HG03175 (cell line): ENCODE measurements around the gene OR5T1.

Source experiments
- ATAC-seq: cut with Tn5 transposase; IDR thresholded peaks from one replicate; pipeline ENCODE4 v1.9.1; 2021; ENCODE audit warnings: mild to moderate bottlenecking, moderate library complexity; ENCODE audit not compliant: unreplicated experiment

The OR5T1 gene

DNA sequence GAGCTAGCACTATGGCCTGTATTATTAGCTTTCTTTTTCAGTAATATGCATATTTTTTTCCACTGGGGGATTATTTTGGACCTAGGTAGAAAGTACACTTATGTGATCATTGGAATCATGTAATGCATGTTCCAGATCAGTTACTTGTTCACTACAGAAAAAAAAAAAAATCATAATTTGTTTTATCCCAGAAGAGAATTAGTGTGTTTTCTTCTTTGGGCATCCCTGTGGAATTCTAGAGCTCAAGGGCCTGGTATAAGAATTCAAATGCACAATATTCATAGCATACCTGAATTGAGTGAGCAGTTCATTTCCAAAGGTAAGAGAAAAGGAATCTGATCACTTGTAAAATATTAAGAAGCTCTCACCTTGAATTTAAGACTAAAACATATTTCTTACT, at the start of gene OR5T1:
Gene OR5T1 (plus strand): TSS at position 301 of the 400 bp plus-strand sequence. CDS start 1,485 bp downstream, outside the sequence.
- ATAC-seq = no peak

GRCh38 chr11:56234155-56234554, 39.8 kb upstream of the OR5T1 start, which contains the start of gene OR5T2:
Gene OR5T2 (minus strand): TSS chr11:56234255. CDS start chr11:56233062, 1,193 bp downstream.
- ATAC-seq = no peak

- ATAC-seq = no peak
Measured at GRCh38 chr11:56251954-56252353, 22.0 kb upstream of the OR5T1 start, which contains the start of gene OR5T3. Gene OR5T3 (plus strand): TSS chr11:56252254. CDS start chr11:56252254, 0 bp downstream.

- ATAC-seq = no peak
Measured at GRCh38 chr11:56271092-56271491, 2.9 kb upstream of the OR5T1 start.

- no peak for ATAC-seq
Measured at GRCh38 chr11:56292154-56292553, 18.2 kb downstream of the OR5T1 start, which contains the start of gene OR8H1. Gene OR8H1 (minus strand): TSS chr11:56292254. CDS start chr11:56291062, 1,192 bp downstream.

- ATAC-seq = no peak
Measured at GRCh38 chr11:56296898-56297297, 22.9 kb downstream of the OR5T1 start.

GRCh38 chr11:56307836-56308235, 33.9 kb downstream of the OR5T1 start:
- ATAC-seq = no peak

DNA sequence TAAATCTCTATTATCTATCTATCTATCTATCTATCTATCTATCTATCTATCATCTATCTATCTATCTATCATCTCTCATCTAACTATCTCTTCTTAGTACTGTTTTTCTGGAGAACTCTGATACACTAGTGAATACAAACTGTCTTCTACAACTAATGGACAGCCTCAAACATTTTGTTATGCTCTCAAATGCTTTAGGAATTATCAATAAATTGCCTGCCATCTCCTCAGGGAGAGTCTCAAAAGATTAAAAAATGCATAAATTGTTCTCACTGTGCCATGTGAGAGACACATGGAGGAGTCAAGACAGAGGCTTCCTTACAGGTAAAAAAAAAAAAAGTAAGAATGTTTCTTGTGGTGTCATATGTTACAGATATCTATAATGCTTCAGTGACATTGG, 40.9 kb downstream of the OR5T1 start, which contains the start of gene OR8K3:
Gene OR8K3 (plus strand): TSS at position 301 of the 400 bp plus-strand sequence. CDS start 3,163 bp downstream, outside the sequence.
- ATAC-seq = no peak
